GM23338 (cell line): ENCODE measurements around the gene ZNF275. TPM values are rescaled to one million over a fixed set of nuclear protein-coding genes. Genes with fewer than 3 reads are reported as not detected.

Experiments
- ATAC-seq: fragments of 200-7000 bp; cut with Tn5 transposase; 3 replicates; pipeline ENCODE4 v1.9.1; 2020
- DNase-seq: peaks from one replicate; pipeline ENCODE4 v3.0.0-alpha.2; 2015; ENCODE audit warnings: low spot score
- H2AFZ ChIP-seq: fragments of 200-600 bp; sonication (generic); 2 replicates; pipeline ENCODE4 v1.8.0; 2016; ENCODE audit warnings: antibody characterized with exemption, mild to moderate bottlenecking, moderate library complexity
- H3F3A ChIP-seq: fragments of 200-600 bp; sonication (generic); replicated peaks from 2 replicates; pipeline ENCODE4 v1.8.0; 2017; ENCODE audit warnings: antibody characterized with exemption, mixed run types, low read depth
- H3K27ac ChIP-seq: fragments of 200-600 bp; sonication (generic); 2 replicates; pipeline ENCODE4 v1.6.1; 2016; ENCODE audit warnings: low read depth
- H3K27me3 ChIP-seq: fragments of 200-600 bp; sonication (generic); 2 replicates; pipeline ENCODE4 v1.8.0; 2016; ENCODE audit warnings: mild to moderate bottlenecking, mixed run types, moderate library complexity; ENCODE audit not compliant: insufficient read depth
- H3K36me3 ChIP-seq: fragments of 200-600 bp; sonication (generic); 2 replicates; pipeline ENCODE4 v1.8.0; 2016; ENCODE audit warnings: mild to moderate bottlenecking; ENCODE audit not compliant: insufficient read depth
- H3K4me1 ChIP-seq: fragments of 200-600 bp; sonication (generic); 2 replicates; pipeline ENCODE4 v1.8.0; 2016; ENCODE audit warnings: mild to moderate bottlenecking, moderate library complexity; ENCODE audit not compliant: insufficient read depth
- H3K4me2 ChIP-seq: fragments of 200-600 bp; sonication (generic); 2 replicates; pipeline ENCODE4 v1.7.1; 2017; ENCODE audit warnings: mixed run types
- H3K4me3 ChIP-seq: fragments of 200-600 bp; sonication (generic); 2 replicates; pipeline ENCODE4 v1.6.1; 2016; ENCODE audit warnings: mixed run types
- H3K79me2 ChIP-seq: fragments of 200-600 bp; sonication (generic); replicated peaks from 2 replicates; pipeline ENCODE4 v1.8.0; 2017; ENCODE audit warnings: mild to moderate bottlenecking; ENCODE audit not compliant: insufficient read depth
- H3K9me2 ChIP-seq: fragments of 200-600 bp; sonication (generic); 2 replicates; pipeline ENCODE4 v1.8.0; 2017; ENCODE audit not compliant: insufficient read depth
- H4K20me1 ChIP-seq: fragments of 200-600 bp; sonication (generic); replicated peaks from 2 replicates; pipeline ENCODE4 v1.8.0; 2017; ENCODE audit warnings: mild to moderate bottlenecking; ENCODE audit not compliant: insufficient read depth
- H3K27ac Mint-ChIP-seq: 2 replicates; pipeline ENCODE4 v1.8.0; 2020; ENCODE audit warnings: inconsistent platforms, mild to moderate bottlenecking, moderate library complexity, mixed read lengths
- H3K27me3 Mint-ChIP-seq: 3 replicates; pipeline ENCODE4 v1.8.0; 2022; ENCODE audit warnings: low read depth, mild to moderate bottlenecking, moderate library complexity, mixed read lengths, inconsistent platforms; ENCODE audit not compliant: insufficient read depth, poor library complexity
- H3K36me3 Mint-ChIP-seq: 3 replicates; pipeline ENCODE4 v1.8.0; 2021; ENCODE audit warnings: low read depth, mild to moderate bottlenecking, inconsistent platforms, moderate library complexity, mixed read lengths
- H3K4me1 Mint-ChIP-seq: 3 replicates; pipeline ENCODE4 v1.8.0; 2020; ENCODE audit warnings: mild to moderate bottlenecking, inconsistent platforms, mixed read lengths
- H3K4me3 Mint-ChIP-seq: 3 replicates; pipeline ENCODE4 v1.8.0; 2021; ENCODE audit warnings: moderate library complexity, mild to moderate bottlenecking, inconsistent platforms, mixed read lengths
- H3K9me3 Mint-ChIP-seq: 3 replicates; pipeline ENCODE4 v1.8.0; 2020; ENCODE audit warnings: moderate library complexity, mild to moderate bottlenecking, inconsistent platforms, mixed read lengths
- CREB1 ChIP-seq: fragments of 250-450 bp; sonication (Bioruptor Pico); IDR thresholded peaks from 2 replicates; pipeline ENCODE4 v1.5.0; 2020; ENCODE audit warnings: low read depth, mild to moderate bottlenecking, moderate library complexity
- CTCF ChIP-seq, 2 experiments: fragments of 200-600 bp in 1 of 2; sonication (generic) in 1 of 2; conservative IDR thresholded peaks; 2 replicates each; pipeline versions ENCODE4 v1.5.1 to v1.6.1; 2016 to 2017; ENCODE audit warnings: antibody characterized with exemption in 2 of 2, low read depth in 2 of 2, mild to moderate bottlenecking in 2 of 2, moderate library complexity in 1 of 2
- EZH2phosphoT487 ChIP-seq: fragments of 200-600 bp; sonication (generic); IDR thresholded peaks from one replicate; pipeline ENCODE4 v1.8.1; 2018; ENCODE audit warnings: antibody characterized with exemption; ENCODE audit not compliant: unreplicated experiment
- NANOG ChIP-seq: IDR thresholded peaks from 2 replicates; pipeline ENCODE4 v1.6.1; 2016; ENCODE audit warnings: antibody characterized with exemption, borderline replicate concordance
- polyA plus RNA-seq: library from polyadenylated mRNA; unstranded; fragments of >200 nt; fragmentation: Nextera tagmentation; extraction: Ambion mirVana; gene quantifications from 2 replicates; pipeline ENCODE4 v1.2.1, GENCODE V29; 2016
- total RNA-seq: library from RNA; depleted of rRNA; stranded (reverse); fragments of >200 nt; shearing (Covaris generic); gene quantifications from 2 replicates; pipeline ENCODE4 v1.2.3, GENCODE V29; 2014
- TF ChIP-seq, protein P1 (sequence below): IDR thresholded peaks from 2 replicates; pipeline ENCODE4 v1.6.1; 2016; ENCODE audit warnings: antibody characterized with exemption
- TF ChIP-seq, protein P2 (sequence below): IDR thresholded peaks from one replicate; pipeline ENCODE4 v1.6.1; 2018; ENCODE audit warnings: antibody characterized with exemption; ENCODE audit not compliant: unreplicated experiment

Gene ZNF275
- total and polyA plus RNA-seq, 2 experiments from 2014 or later = 3.2 to 12.3 TPM

DNA sequence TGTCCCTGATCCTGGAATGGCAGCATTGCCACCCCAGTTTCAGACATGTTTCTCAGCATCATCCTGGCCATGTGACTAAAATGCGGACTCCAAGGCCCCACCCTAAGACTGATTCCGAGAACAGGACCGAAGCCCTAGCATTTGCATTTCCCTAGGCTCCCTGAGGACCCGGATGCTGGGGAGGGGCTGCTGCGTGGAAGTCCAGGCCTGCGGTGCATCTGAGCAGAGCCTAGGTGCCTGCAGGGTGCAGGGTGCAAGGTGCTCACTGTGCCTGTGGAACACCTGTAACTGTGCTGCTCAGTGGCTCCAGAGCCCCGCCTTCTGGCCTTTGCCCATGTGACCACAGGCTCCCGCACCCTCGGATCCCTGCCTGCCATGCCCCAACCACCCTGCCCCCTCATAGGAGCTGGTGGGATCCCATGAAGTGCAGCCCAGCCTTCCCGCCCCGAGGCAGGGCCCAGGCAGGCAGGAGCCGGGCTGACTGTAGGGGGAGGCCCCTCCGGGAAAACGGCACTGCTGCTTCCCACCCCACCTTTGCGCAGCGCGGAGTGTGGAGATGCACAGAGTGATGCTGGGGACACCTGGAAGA lies 27.3 kb upstream of the ZNF275 start (continued):
- TF ChIP-seq, protein P1, sequence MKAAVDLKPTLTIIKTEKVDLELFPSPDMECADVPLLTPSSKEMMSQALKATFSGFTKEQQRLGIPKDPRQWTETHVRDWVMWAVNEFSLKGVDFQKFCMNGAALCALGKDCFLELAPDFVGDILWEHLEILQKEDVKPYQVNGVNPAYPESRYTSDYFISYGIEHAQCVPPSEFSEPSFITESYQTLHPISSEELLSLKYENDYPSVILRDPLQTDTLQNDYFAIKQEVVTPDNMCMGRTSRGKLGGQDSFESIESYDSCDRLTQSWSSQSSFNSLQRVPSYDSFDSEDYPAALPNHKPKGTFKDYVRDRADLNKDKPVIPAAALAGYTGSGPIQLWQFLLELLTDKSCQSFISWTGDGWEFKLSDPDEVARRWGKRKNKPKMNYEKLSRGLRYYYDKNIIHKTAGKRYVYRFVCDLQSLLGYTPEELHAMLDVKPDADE = no peak
- TF ChIP-seq NANOG = no peak
- TF ChIP-seq, protein P2, sequence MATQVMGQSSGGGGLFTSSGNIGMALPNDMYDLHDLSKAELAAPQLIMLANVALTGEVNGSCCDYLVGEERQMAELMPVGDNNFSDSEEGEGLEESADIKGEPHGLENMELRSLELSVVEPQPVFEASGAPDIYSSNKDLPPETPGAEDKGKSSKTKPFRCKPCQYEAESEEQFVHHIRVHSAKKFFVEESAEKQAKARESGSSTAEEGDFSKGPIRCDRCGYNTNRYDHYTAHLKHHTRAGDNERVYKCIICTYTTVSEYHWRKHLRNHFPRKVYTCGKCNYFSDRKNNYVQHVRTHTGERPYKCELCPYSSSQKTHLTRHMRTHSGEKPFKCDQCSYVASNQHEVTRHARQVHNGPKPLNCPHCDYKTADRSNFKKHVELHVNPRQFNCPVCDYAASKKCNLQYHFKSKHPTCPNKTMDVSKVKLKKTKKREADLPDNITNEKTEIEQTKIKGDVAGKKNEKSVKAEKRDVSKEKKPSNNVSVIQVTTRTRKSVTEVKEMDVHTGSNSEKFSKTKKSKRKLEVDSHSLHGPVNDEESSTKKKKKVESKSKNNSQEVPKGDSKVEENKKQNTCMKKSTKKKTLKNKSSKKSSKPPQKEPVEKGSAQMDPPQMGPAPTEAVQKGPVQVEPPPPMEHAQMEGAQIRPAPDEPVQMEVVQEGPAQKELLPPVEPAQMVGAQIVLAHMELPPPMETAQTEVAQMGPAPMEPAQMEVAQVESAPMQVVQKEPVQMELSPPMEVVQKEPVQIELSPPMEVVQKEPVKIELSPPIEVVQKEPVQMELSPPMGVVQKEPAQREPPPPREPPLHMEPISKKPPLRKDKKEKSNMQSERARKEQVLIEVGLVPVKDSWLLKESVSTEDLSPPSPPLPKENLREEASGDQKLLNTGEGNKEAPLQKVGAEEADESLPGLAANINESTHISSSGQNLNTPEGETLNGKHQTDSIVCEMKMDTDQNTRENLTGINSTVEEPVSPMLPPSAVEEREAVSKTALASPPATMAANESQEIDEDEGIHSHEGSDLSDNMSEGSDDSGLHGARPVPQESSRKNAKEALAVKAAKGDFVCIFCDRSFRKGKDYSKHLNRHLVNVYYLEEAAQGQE = no peak
- TF ChIP-seq CTCF (conservative IDR thresholded peaks at IDR 0.05; ENCODE audit: low read depth in 2 of 2) = no peak
- TF ChIP-seq CREB1 (CRISPR knock-in tag) = no peak

- Mint-ChIP-seq H3K27ac (no peak overlapping the region), H3K27me3 (peaks cover 8% of the 10 kb centered on the region), H3K4me3 (no peak overlapping the region), H3K4me1 (no peaks in the 10 kb centered on the region), H3K36me3 (no peaks in the 10 kb centered on the region), H3K9me3 (no peaks in the 10 kb centered on the region)
- H3K27me3 ChIP-seq = no peaks in the 10 kb centered on the region
- H4K20me1 ChIP-seq = no peaks in the 10 kb centered on the region
- DNase-seq = no peak
- no peaks in the 10 kb centered on the region for H3K36me3 ChIP-seq
- H3K4me3 ChIP-seq = no peak overlapping the region
- no peak overlapping the region for H3K27ac ChIP-seq
- no peak for ATAC-seq
- no peaks in the 10 kb centered on the region for H3K9me2 ChIP-seq
- no peaks in the 10 kb centered on the region for H3K4me1 ChIP-seq
- no peak overlapping the region for H3K4me2 ChIP-seq
- no peak overlapping the region for H2AFZ ChIP-seq
- H3F3A ChIP-seq = no peaks in the 10 kb centered on the region
- H3K79me2 ChIP-seq = no peaks in the 10 kb centered on the region
- TF ChIP-seq EZH2phosphoT487 (no peak), CREB1 (CRISPR knock-in tag) (no peak)
- TF ChIP-seq, protein P2 = no peak
Observed at GRCh38 chrX:153307276-153308178, 26.4 kb upstream of the ZNF275 start.
